Neuronal stem cell (in vitro differentiated cells): Measurements from ENCODE around the gene RAB11FIP5.
A peak's percentile ranks its signal among the peaks of the same experiment; 100 is the strongest.

ENCODE experiments used
- DNase-seq: peaks from one replicate; pipeline ENCODE4 v3.0.0-alpha.2; 2013; ENCODE audit warnings: low spot score
- H2AFZ ChIP-seq: one replicate; pipeline ENCODE4 v1.6.1; 2013; ENCODE audit warnings: mild to moderate bottlenecking, low read length, inconsistent platforms
- H2AK5ac ChIP-seq: 2 replicates; pipeline ENCODE4 v1.6.1; 2013; ENCODE audit warnings: low read depth, mild to moderate bottlenecking, inconsistent platforms, low read length, moderate library complexity, mixed read lengths
- H2BK120ac ChIP-seq: 2 replicates; pipeline ENCODE4 v1.6.1; 2013; ENCODE audit warnings: low read depth, mild to moderate bottlenecking, inconsistent platforms, low read length, moderate library complexity, mixed read lengths
- H2BK12ac ChIP-seq: one replicate; pipeline ENCODE4 v1.6.1; 2013; ENCODE audit warnings: low read length, inconsistent platforms
- H2BK15ac ChIP-seq: 2 replicates; pipeline ENCODE4 v1.6.1; 2013; ENCODE audit warnings: mild to moderate bottlenecking, low read length, inconsistent platforms, mixed read lengths
- H2BK5ac ChIP-seq: one replicate; pipeline ENCODE4 v1.6.1; 2013; ENCODE audit warnings: inconsistent platforms, mild to moderate bottlenecking, low read length, moderate library complexity
- H3K14ac ChIP-seq: one replicate; pipeline ENCODE4 v1.6.1; 2013; ENCODE audit warnings: low read length, inconsistent platforms
- H3K18ac ChIP-seq: 2 replicates; pipeline ENCODE4 v1.6.1; 2013; ENCODE audit warnings: low read length, inconsistent platforms
- H3K23ac ChIP-seq: 2 replicates; pipeline ENCODE4 v1.6.1; 2013; ENCODE audit warnings: low read depth, mild to moderate bottlenecking, mixed read lengths, low read length, inconsistent platforms; ENCODE audit not compliant: poor library complexity
- H3K27ac ChIP-seq: replicated peaks from 3 replicates; pipeline ENCODE4 v1.5.1; 2013; ENCODE audit warnings: low read length, inconsistent platforms
- H3K27me3 ChIP-seq, 3 experiments: 2 replicates each; pipeline ENCODE4 v1.6.1; 2013; ENCODE audit warnings: low read length in 3 of 3, mild to moderate bottlenecking in 2 of 3, inconsistent platforms in 1 of 3, low read depth in 1 of 3, mixed read lengths in 1 of 3, moderate library complexity in 1 of 3; ENCODE audit not compliant: control insufficient read depth in 3 of 3, insufficient read depth in 3 of 3
- H3K36me3 ChIP-seq, 2 donors: replicated peaks in 1 of 2; 2 replicates each; pipeline ENCODE4 v1.6.1; 2013; ENCODE audit warnings: low read length in 2 of 2; ENCODE audit not compliant: control insufficient read depth in 2 of 2, insufficient read depth in 2 of 2
- H3K4ac ChIP-seq: 2 replicates; pipeline ENCODE4 v1.6.1; 2013; ENCODE audit warnings: inconsistent platforms, mild to moderate bottlenecking, low read length, moderate library complexity
- H3K4me1 ChIP-seq, 2 donors: 1 replicate in 1 of 2; 2 replicates in 1 of 2; pipeline ENCODE4 v1.6.1; 2013; ENCODE audit warnings: low read length in 2 of 2, low read depth in 1 of 2; ENCODE audit not compliant: control insufficient read depth in 2 of 2, insufficient read depth in 1 of 2
- H3K4me2 ChIP-seq: one replicate; pipeline ENCODE4 v1.6.1; 2013; ENCODE audit warnings: mild to moderate bottlenecking, low read length, inconsistent platforms; ENCODE audit not compliant: insufficient read depth, poor library complexity, severe bottlenecking
- H3K4me3 ChIP-seq, 2 donors: 2 replicates each; pipeline ENCODE4 v1.5.1; 2013; ENCODE audit warnings: low read length in 2 of 2, mild to moderate bottlenecking in 2 of 2, inconsistent platforms in 1 of 2, moderate library complexity in 1 of 2
- H3K79me1 ChIP-seq: one replicate; pipeline ENCODE4 v1.6.1; 2013; ENCODE audit warnings: low read depth, mild to moderate bottlenecking, inconsistent platforms, low read length, moderate library complexity
- H3K9ac ChIP-seq: one replicate; pipeline ENCODE4 v1.6.1; 2013; ENCODE audit warnings: mild to moderate bottlenecking, low read depth, low read length, inconsistent platforms; ENCODE audit not compliant: poor library complexity
- H3K9me3 ChIP-seq, 2 donors: replicated peaks in 1 of 2; 2 replicates each; pipeline versions ENCODE3 to v1.6.1; 2013; ENCODE audit warnings: low read length in 2 of 2, mild to moderate bottlenecking in 2 of 2, inconsistent platforms in 1 of 2, low read depth in 1 of 2, mixed read lengths in 1 of 2, moderate library complexity in 1 of 2; ENCODE audit not compliant: control insufficient read depth in 2 of 2, insufficient read depth in 1 of 2
- H4K8ac ChIP-seq: one replicate; pipeline ENCODE4 v1.6.1; 2013; ENCODE audit warnings: low read depth, mild to moderate bottlenecking, inconsistent platforms, low read length, moderate library complexity
- H4K91ac ChIP-seq: one replicate; pipeline ENCODE4 v1.6.1; 2013; ENCODE audit warnings: low read length, low read depth, mild to moderate bottlenecking, inconsistent platforms; ENCODE audit not compliant: poor library complexity
- WGBS, 2 donors: extraction: QIAGEN DNeasy Blood & Tissue Kit; methylation state at CpG; one replicate each; pipeline ENCODE4 v1.1.7; 2013; ENCODE audit warnings: missing lambda C conversion rate in 2 of 2, mixed read lengths in 1 of 2; ENCODE audit not compliant: insufficient read length in 2 of 2, insufficient replicate concordance in 1 of 2; ENCODE audit errors: extremely low coverage in 2 of 2; 5-methylcytosine and 5-hydroxymethylcytosine counted together

RAB11FIP5 gene

GRCh38 chr2:73034661-73035375, 77.9 kb downstream of the RAB11FIP5 start:
- Histone ChIP-seq H3K79me1 (no peaks in the 10 kb centered on the region), H2BK120ac (no peak overlapping the region), H4K8ac (no peak overlapping the region), H2AK5ac (no peak overlapping the region), H2BK12ac (no peak overlapping the region), H4K91ac (no peak overlapping the region), H2BK5ac (no peak overlapping the region), H3K4me1 (peaks cover 0 to 8% of the 10 kb centered on the region in 2 donors), H3K27me3 (no peaks in the 10 kb centered on the region), H3K14ac (no peak overlapping the region), H3K4me2 (no peak overlapping the region), H3K18ac (no peak overlapping the region), H3K27ac (no peak overlapping the region), H2AFZ (no peak overlapping the region), H3K4me3 (no peak overlapping the region), H3K23ac (no peak overlapping the region), H3K36me3 (peaks cover 0 to 4% of the 10 kb centered on the region in 2 donors), H3K9me3 (no peaks in the 10 kb centered on the region), H3K4ac (no peak overlapping the region), H3K9ac (peak overlapping the region; percentile 68), H2BK15ac (no peak overlapping the region)
- WGBS, 2 donors, result no CpG with 5 or more reads among the region's 7 CpGs
- DNase-seq, result no peak

- Histone ChIP-seq H2AFZ (no peak overlapping the region), H4K91ac (no peak overlapping the region), H3K9ac (no peak overlapping the region), H3K4ac (no peak overlapping the region), H2BK15ac (no peak overlapping the region), H2BK12ac (no peak overlapping the region), H2AK5ac (no peak overlapping the region), H3K4me2 (no peak overlapping the region), H3K4me1 (peaks cover 0 to 8% of the 10 kb centered on the region in 2 donors), H3K27me3 (no peaks in the 10 kb centered on the region), H2BK120ac (no peak overlapping the region), H3K14ac (no peak overlapping the region), H3K18ac (peak overlapping the region; percentile 57), H3K27ac (no peak overlapping the region), H2BK5ac (no peak overlapping the region), H3K9me3 (no peaks in the 10 kb centered on the region), H3K23ac (no peak overlapping the region), H3K36me3 (peaks cover 0 to 4% of the 10 kb centered on the region in 2 donors), H3K4me3 (no peak overlapping the region), H4K8ac (no peak overlapping the region), H3K79me1 (no peaks in the 10 kb centered on the region)
- WGBS, 2 donors, result no CpG with 5 or more reads among the region's 5 CpGs
- no peak for DNase-seq
These were observed 78.9 kb downstream of the RAB11FIP5 start for GRCh38 chr2:73033766-73034381.

GRCh38 chr2:73033142-73033765, 79.5 kb downstream of the RAB11FIP5 start:
- no CpG with 5 or more reads among the region's 1 CpG for WGBS, 2 donors
- no peaks in the 10 kb centered on the region for H3K79me1 ChIP-seq
- H3K23ac ChIP-seq, result no peak overlapping the region
- no peak overlapping the region for H3K9ac ChIP-seq
- H2AFZ ChIP-seq, result no peak overlapping the region
- H3K27me3 ChIP-seq, result no peaks in the 10 kb centered on the region
- H4K91ac ChIP-seq, result no peak overlapping the region
- H2BK12ac ChIP-seq, result no peak overlapping the region
- H3K18ac ChIP-seq, result no peak overlapping the region
- H4K8ac ChIP-seq, result no peak overlapping the region
- H3K4me2 ChIP-seq, result no peak overlapping the region
- no peak overlapping the region for H2BK5ac ChIP-seq
- no peak overlapping the region for H2BK15ac ChIP-seq
- no peak overlapping the region for H2AK5ac ChIP-seq
- H3K9me3 ChIP-seq, result no peaks in the 10 kb centered on the region
- H3K14ac ChIP-seq, result no peak overlapping the region
- peaks cover 0 to 4% of the 10 kb centered on the region in 2 donors for H3K36me3 ChIP-seq
- no peak overlapping the region for H3K4me3 ChIP-seq
- H3K27ac ChIP-seq, result no peak overlapping the region
- no peak overlapping the region for H2BK120ac ChIP-seq
- peaks cover 0 to 8% of the 10 kb centered on the region in 2 donors for H3K4me1 ChIP-seq
- no peak for DNase-seq
- no peak overlapping the region for H3K4ac ChIP-seq

- H3K27ac ChIP-seq, result no peak overlapping the region
- no peak overlapping the region for H3K4ac ChIP-seq
- no peak overlapping the region for H3K14ac ChIP-seq
- H2BK15ac ChIP-seq, result no peak overlapping the region
- no peak overlapping the region for H3K4me3 ChIP-seq
- H3K79me1 ChIP-seq, result no peaks in the 10 kb centered on the region
- WGBS, 2 donors, result no CpG with 5 or more reads among the region's 5 CpGs
- H3K18ac ChIP-seq, result no peak overlapping the region
- H2AK5ac ChIP-seq, result no peak overlapping the region
- peaks cover 0 to 4% of the 10 kb centered on the region in 2 donors for H3K36me3 ChIP-seq
- H3K9me3 ChIP-seq, result no peaks in the 10 kb centered on the region
- no peak overlapping the region for H4K8ac ChIP-seq
- no peak overlapping the region for H2BK12ac ChIP-seq
- H2BK5ac ChIP-seq, result no peak overlapping the region
- no peak overlapping the region for H2AFZ ChIP-seq
- DNase-seq, result no peak
- no peak overlapping the region for H2BK120ac ChIP-seq
- no peak overlapping the region for H4K91ac ChIP-seq
- H3K4me1 ChIP-seq, result peaks cover 0 to 8% of the 10 kb centered on the region in 2 donors
- H3K23ac ChIP-seq, result no peak overlapping the region
- H3K9ac ChIP-seq, result no peak overlapping the region
- H3K27me3 ChIP-seq, result no peaks in the 10 kb centered on the region
- H3K4me2 ChIP-seq, result no peak overlapping the region
These were observed 80.0 kb downstream of the RAB11FIP5 start for GRCh38 chr2:73032702-73033097.
